SK-N-MC (cell line): ENCODE results near the gene ADCY9.

Experiments used
- DNase-seq: peaks from one replicate; pipeline ENCODE4 v3.0.0-alpha.2; 2011; ENCODE audit warnings: low read depth, low spot score
- H3K27ac ChIP-seq: fragments of 200-600 bp; sonication (generic); 2 replicates; pipeline ENCODE4 v1.5.1; 2016; ENCODE audit warnings: mixed run types
- H3K36me3 ChIP-seq: fragments of 200-600 bp; sonication (generic); 2 replicates; pipeline ENCODE4 v1.6.1; 2017; ENCODE audit warnings: antibody characterized with exemption, low read length, mixed read lengths; ENCODE audit not compliant: insufficient read depth
- H3K4me3 ChIP-seq: fragments of 200-600 bp; sonication (generic); 2 replicates; pipeline ENCODE4 v1.5.1; 2016
- H3K9ac ChIP-seq: fragments of 200-600 bp; sonication (generic); 2 replicates; pipeline ENCODE4 v1.8.0; 2017; ENCODE audit warnings: mixed run types, mixed read lengths; ENCODE audit not compliant: insufficient read length
- H3K9me3 ChIP-seq: fragments of 200-600 bp; sonication (generic); 2 replicates; pipeline ENCODE4 v1.6.1; 2017; ENCODE audit warnings: low read depth, mild to moderate bottlenecking, antibody characterized with exemption, low read length, moderate library complexity, mixed read lengths
- EZH2 ChIP-seq: fragments of 200-600 bp; sonication (generic); IDR thresholded peaks from one replicate; pipeline ENCODE4 v1.6.1; 2017; ENCODE audit warnings: antibody characterized with exemption
- FOXP2 ChIP-seq: optimal IDR thresholded peaks from 2 replicates; pipeline ENCODE3; 2011; ENCODE audit warnings: mild to moderate bottlenecking, moderate library complexity; ENCODE audit not compliant: insufficient read depth; ENCODE audit errors: extremely low read length, control extremely low read depth
- POLR2AphosphoS5 ChIP-seq: IDR thresholded peaks from 2 replicates; pipeline ENCODE4 v1.6.1; 2012; ENCODE audit warnings: mild to moderate bottlenecking, low read depth, low read length, borderline replicate concordance

The ADCY9 gene

GRCh38 chr16:4103745-4104144 lies 12.5 kb downstream of the ADCY9 start:
- Histone ChIP-seq H3K36me3 (no peaks in the 10 kb centered on the region), H3K4me3 (no peak overlapping the region), H3K9me3 (no peaks in the 10 kb centered on the region), H3K9ac (no peak overlapping the region), H3K27ac (no peak overlapping the region)
- no peak for DNase-seq
- TF ChIP-seq EZH2, result no peak
- no peak for TF ChIP-seq POLR2AphosphoS5
- no peak for TF ChIP-seq FOXP2

DNA sequence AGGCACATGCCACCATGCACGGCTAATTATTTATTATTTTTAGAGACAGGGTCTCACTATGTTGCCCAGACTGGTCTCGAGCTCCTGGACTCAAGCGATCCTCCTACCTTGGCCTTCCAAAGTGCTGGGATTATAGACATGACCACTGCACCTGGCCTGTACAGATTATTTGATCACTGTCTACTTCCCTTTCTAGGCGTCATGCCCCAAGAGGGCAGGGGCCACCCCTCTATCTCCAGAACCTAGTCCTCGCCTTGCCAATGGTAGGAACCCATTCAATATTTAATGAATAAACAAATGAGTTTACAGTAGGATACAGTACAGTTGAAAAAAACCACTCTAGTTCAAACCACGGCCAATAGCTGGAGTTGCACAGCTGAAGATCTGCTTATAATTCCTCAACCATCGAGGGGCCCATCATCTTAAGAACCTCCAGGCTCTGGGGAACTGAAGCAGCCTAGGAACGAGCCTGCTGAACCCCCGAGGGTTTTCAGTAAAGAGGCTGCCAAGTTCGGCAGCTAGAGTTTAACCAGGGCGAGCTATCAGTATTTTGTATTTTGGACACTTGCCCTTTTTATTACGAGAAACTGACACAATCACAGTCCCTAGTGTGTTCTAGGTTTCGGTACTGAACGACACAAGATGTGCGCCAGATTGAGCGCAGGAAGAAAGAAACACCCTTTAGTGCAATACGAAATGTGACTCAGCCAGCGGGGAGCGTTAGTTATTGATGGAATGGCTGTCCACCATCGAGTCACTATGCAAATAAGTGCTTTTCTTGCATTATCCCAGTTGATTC lies 14.6 kb downstream of the ADCY9 start:
- no peak for TF ChIP-seq EZH2
- no peak for TF ChIP-seq FOXP2
- no peak for TF ChIP-seq POLR2AphosphoS5
- H3K27ac ChIP-seq, result peak overlapping the region; percentile 5; the same call in 1 of the 2 replicates
- no peaks in the 10 kb centered on the region for H3K36me3 ChIP-seq
- no peaks in the 10 kb centered on the region for H3K9me3 ChIP-seq
- H3K9ac ChIP-seq, result peak overlapping the region; percentile 20
- no peak for DNase-seq
- H3K4me3 ChIP-seq, result peak overlapping the region; percentile 26

DNA sequence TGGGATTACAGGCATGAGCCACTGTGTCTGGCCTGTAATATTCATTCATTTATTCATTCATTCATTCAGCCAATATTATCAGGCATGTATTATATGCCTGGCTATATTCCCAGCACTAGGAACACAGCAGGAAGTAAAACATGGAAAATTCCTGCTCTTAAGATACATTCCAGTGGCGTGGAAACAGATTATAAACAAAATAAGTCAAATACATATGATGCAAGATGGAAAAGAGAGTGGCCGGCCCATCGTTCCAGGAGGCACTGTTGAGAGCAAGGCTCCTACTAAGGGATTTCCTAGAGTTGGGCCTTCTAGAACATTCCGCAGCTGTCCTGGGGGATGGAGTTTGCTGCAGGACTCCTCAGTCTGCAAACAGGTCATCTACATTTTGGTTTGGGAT lies 17.7 kb downstream of the ADCY9 start:
- Histone ChIP-seq H3K9me3 (no peaks in the 10 kb centered on the region), H3K4me3 (no peak overlapping the region), H3K27ac (peak overlapping the region; percentile 82; the same call in 1 of the 2 replicates), H3K9ac (no peak overlapping the region), H3K36me3 (no peaks in the 10 kb centered on the region)
- no peak for DNase-seq
- TF ChIP-seq EZH2 (no peak), POLR2AphosphoS5 (no peak), FOXP2 (no peak)

DNA sequence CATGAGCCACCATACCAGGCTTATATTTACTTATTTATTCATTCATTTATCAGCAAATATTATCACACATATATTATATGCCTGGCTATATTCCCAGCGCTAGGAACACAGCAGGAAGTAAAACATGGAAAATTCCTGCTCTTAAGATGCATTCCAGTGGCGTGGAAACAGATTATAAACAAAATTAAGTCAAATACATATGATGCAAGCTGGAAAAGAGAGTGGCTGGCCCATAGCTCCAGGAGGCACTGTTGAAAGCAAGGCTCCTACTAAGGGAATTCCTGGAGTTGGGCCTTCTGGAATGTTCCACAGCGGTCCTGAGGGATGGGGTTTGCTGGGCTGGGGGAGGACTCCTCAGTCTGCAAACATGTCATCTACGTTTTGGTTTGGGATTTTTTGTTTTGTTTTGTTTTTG lies 18.4 kb downstream of the ADCY9 start:
- no peaks in the 10 kb centered on the region for H3K36me3 ChIP-seq
- peak overlapping the region; percentile 82 for H3K27ac ChIP-seq
- no peak overlapping the region for H3K9ac ChIP-seq
- peak; percentile 53 for DNase-seq
- no peaks in the 10 kb centered on the region for H3K9me3 ChIP-seq
- H3K4me3 ChIP-seq, result no peak overlapping the region
- TF ChIP-seq POLR2AphosphoS5 (no peak), FOXP2 (no peak), EZH2 (no peak)

DNA sequence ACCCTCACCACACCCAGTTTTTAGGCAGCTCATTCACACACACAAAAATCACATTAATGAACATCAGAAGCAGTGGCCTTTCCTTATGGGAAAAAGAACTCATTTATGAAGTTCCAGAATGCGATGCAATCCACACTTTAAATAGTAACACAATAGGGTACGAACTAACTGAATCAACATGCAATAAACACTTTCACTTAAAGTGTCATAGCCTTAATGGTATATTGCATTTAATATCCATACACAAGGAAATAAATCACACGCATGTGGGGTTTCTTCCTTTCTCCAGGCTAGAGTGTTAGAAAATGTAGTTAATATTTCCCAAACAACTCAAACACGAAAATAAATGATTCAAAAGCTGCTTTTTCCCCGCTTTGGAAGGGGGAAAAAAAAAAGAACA lies 19.7 kb downstream of the ADCY9 start:
- peak; percentile 39 for DNase-seq
- Histone ChIP-seq H3K9ac (peak overlapping the region; percentile 84), H3K27ac (peak overlapping the region; percentile 95), H3K36me3 (no peaks in the 10 kb centered on the region), H3K9me3 (no peaks in the 10 kb centered on the region), H3K4me3 (peak overlapping the region; percentile 73)
- TF ChIP-seq FOXP2, result no peak
- no peak for TF ChIP-seq EZH2
- TF ChIP-seq POLR2AphosphoS5, result no peak

- H3K9me3 ChIP-seq, result no peaks in the 10 kb centered on the region
- TF ChIP-seq POLR2AphosphoS5, result no peak
- no peak for TF ChIP-seq EZH2
- no peak for TF ChIP-seq FOXP2
- H3K36me3 ChIP-seq, result no peaks in the 10 kb centered on the region
- DNase-seq, result no peak
- peak overlapping the region; percentile 85 for H3K27ac ChIP-seq
- peak overlapping the region; percentile 13 for H3K4me3 ChIP-seq
- H3K9ac ChIP-seq, result peak overlapping the region; percentile 31
Observed at GRCh38 chr16:4094127-4094773, 22.0 kb downstream of the ADCY9 start.

- TF ChIP-seq FOXP2 (no peak), EZH2 (no peak), POLR2AphosphoS5 (no peak)
- DNase-seq, result no peak
- Histone ChIP-seq H3K9me3 (no peaks in the 10 kb centered on the region), H3K36me3 (no peaks in the 10 kb centered on the region), H3K9ac (peak overlapping the region; percentile 31), H3K4me3 (peak overlapping the region; percentile 13; the same call in 1 of the 2 replicates), H3K27ac (peak overlapping the region; percentile 85)
Observed at GRCh38 chr16:4093495-4094126, 22.6 kb downstream of the ADCY9 start.
